Measurements from ENCODE around the gene SLC19A1.

SLC19A1 gene

DNA sequence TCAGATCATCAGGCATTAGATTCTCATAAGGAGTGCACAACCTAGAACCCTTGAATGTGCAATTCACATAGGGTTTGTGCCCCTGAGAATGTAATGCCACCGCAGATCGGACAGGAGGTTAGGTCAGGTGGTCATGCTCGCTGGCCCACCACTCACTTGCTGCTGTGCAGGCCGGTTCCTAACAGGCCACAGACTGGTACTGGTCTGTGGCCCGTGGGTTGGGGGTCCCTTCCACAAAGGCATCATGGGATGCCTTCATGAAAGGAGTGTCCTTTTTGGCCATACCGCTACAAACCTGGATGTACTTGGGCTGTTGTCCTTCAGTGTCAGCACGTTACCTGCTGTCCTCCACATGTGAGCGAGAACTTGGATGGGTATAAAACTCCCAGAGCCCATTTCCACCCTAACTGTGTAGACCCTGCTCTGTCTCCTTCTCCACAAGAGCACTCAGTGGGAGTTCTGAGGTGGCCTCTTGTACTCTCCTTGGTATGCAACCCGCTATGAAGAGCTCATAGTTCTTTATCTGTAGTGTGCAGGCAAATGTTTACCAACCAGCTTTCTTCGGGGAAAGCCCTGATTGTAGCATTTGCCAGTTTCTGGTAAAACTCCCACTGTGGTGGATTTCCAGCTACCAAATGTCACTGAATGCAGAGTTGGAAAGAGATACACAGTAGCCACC, 41.7 kb upstream of the SLC19A1 start:
- Histone ChIP-seq H3K4me3 (ENCODE audit: low read length) (no peak overlapping the region), H3K27me3 (ENCODE audit: insufficient read depth, low read length) (peaks cover 11% of the 10 kb centered on the region), H3K9ac (ENCODE audit: low read depth, low read length) (no peak overlapping the region), H3K36me3 (ENCODE audit: insufficient read depth, low read length) (no peaks in the 10 kb centered on the region), H3K27ac (ENCODE audit: low read depth, low read length) (no peak overlapping the region), H3K4me1 (ENCODE audit: insufficient read depth, low read length) (no peaks in the 10 kb centered on the region), H3K9me3 (ENCODE audit: insufficient read depth, low read depth, low read length) (peaks cover 35% of the 10 kb centered on the region)
- WGBS, result 88% methylated on average over 10 of the region's 10 CpGs

DNA sequence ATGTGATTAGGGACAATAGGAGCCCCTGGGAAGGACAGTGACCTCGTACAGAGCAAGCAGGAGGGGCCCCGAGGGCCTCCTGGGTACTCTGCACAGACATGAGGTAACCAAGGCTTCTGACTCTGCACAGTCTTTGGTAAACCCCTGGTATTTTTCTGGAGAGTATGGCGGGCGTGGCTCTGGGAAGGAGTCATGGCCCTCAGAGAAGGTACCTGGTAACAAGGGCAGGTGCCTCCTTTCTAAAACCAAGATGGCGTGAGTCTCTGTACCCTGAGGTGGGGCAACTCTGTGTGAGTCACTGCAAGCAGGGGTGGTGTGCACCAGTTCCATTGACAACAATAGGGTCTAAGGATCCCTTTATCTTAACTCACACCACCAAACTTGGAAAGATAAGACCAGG, 39.9 kb upstream of the SLC19A1 start:
- WGBS, result 83% methylated on average over 5 of the region's 5 CpGs
- no peaks in the 10 kb centered on the region for H3K27me3 ChIP-seq (ENCODE audit: insufficient read depth, low read length)
- H3K4me3 ChIP-seq (ENCODE audit: low read length), result no peak overlapping the region
- no peak overlapping the region for H3K9ac ChIP-seq (ENCODE audit: low read depth, low read length)
- H3K27ac ChIP-seq (ENCODE audit: low read depth, low read length), result no peak overlapping the region
- no peaks in the 10 kb centered on the region for H3K36me3 ChIP-seq (ENCODE audit: insufficient read depth, low read length)
- H3K4me1 ChIP-seq (ENCODE audit: insufficient read depth, low read length), result no peaks in the 10 kb centered on the region
- H3K9me3 ChIP-seq (ENCODE audit: insufficient read depth, low read depth, low read length), result peaks cover 20% of the 10 kb centered on the region

DNA sequence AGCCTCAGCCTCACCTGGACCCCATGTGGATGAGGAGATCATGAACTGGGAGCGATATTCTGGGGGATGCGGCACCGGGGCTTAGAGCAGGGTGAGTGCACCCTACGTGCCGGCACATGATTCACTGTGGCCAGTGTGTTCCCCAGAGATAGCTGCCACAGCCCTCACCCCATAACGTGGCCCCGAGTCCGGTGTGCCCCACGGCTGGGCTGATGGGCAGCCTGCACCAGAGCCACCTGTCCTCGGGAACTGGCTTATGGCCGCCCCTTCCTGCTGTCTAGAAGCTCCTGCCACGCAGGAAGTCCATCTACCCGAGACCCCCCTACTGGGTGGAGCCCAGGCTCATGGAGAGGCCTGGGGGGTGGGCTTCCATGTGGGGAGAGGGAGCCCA, 39.1 kb upstream of the SLC19A1 start:
- H3K27me3 ChIP-seq (ENCODE audit: insufficient read depth, low read length), result no peaks in the 10 kb centered on the region
- 91% methylated on average over 13 of the region's 13 CpGs for WGBS
- H3K9ac ChIP-seq (ENCODE audit: low read depth, low read length), result no peak overlapping the region
- no peak overlapping the region for H3K27ac ChIP-seq (ENCODE audit: low read depth, low read length)
- peaks cover 12% of the 10 kb centered on the region for H3K9me3 ChIP-seq (ENCODE audit: insufficient read depth, low read depth, low read length)
- H3K4me1 ChIP-seq (ENCODE audit: insufficient read depth, low read length), result no peaks in the 10 kb centered on the region
- no peaks in the 10 kb centered on the region for H3K36me3 ChIP-seq (ENCODE audit: insufficient read depth, low read length)
- H3K4me3 ChIP-seq (ENCODE audit: low read length), result no peak overlapping the region

DNA sequence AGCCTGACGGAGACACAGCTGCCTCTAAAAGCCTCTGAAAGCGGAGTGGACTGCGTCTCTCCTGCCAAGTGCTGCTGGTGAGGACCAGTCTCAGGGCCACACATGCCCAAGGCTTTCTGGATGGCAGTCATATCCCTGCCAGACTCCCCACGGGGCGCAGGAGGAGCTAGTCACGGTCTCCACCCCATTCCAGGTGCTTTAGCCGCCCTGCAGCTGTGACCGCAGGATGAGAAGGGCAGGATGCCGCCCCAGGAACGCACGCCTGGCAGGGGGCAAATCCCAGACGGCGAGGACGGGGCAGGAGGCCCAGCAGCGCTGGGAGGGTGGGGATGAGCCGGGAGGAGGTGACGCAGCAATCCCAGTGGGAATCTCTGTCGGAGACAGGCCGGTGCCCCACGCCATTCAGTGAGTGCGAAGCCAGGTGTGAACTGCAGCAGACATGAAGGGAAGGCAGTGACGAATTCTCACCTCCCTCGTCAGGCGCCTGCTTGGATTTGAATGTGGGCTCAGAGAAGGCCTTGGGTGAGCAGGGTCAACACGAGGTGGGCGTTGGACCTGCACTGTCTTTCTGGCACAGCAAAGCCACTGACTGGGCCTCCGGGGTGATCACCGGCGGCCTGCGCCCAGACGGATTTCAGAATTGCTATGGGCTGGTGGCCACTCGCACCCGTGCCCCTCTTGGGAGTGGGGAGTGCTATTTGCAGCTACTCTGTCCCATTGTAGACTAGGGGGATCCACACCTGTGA, 38.5 kb upstream of the SLC19A1 start:
- Histone ChIP-seq H3K9ac (ENCODE audit: low read depth, low read length) (no peak overlapping the region), H3K27me3 (ENCODE audit: insufficient read depth, low read length) (no peaks in the 10 kb centered on the region), H3K27ac (ENCODE audit: low read depth, low read length) (no peak overlapping the region), H3K4me1 (ENCODE audit: insufficient read depth, low read length) (no peaks in the 10 kb centered on the region), H3K36me3 (ENCODE audit: insufficient read depth, low read length) (no peaks in the 10 kb centered on the region), H3K4me3 (ENCODE audit: low read length) (no peak overlapping the region), H3K9me3 (ENCODE audit: insufficient read depth, low read depth, low read length) (peaks cover 6% of the 10 kb centered on the region; the same call in 1 of the 2 replicates)
- 61% methylated on average over 33 of the region's 33 CpGs for WGBS

DNA sequence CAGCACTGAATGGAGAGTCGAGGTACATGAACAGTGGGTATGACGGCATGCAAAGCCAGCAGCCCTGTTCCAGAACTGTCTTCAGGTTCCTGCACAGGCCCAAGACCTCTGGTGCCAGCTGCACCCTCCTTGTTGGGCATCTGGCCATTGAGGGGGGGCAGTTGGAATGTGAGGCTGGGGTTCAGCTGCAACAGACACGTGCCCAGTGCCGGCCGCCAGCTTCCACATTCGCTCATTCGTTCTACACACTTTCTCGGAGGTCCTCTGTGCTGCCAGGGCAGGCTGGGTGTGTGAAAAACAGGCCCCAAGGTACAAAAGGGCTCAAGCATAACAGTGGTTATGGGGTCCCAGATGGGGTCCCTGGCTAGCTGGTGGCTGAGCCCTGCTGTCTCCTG, 37.9 kb upstream of the SLC19A1 start:
- Histone ChIP-seq H3K9me3 (ENCODE audit: insufficient read depth, low read depth, low read length) (peaks cover 6% of the 10 kb centered on the region; the same call in 1 of the 2 replicates), H3K36me3 (ENCODE audit: insufficient read depth, low read length) (no peaks in the 10 kb centered on the region), H3K4me3 (ENCODE audit: low read length) (no peak overlapping the region), H3K9ac (ENCODE audit: low read depth, low read length) (no peak overlapping the region), H3K27ac (ENCODE audit: low read depth, low read length) (no peak overlapping the region), H3K4me1 (ENCODE audit: insufficient read depth, low read length) (no peaks in the 10 kb centered on the region), H3K27me3 (ENCODE audit: insufficient read depth, low read length) (no peaks in the 10 kb centered on the region)
- WGBS, result 96% methylated on average over 8 of the region's 8 CpGs

DNA sequence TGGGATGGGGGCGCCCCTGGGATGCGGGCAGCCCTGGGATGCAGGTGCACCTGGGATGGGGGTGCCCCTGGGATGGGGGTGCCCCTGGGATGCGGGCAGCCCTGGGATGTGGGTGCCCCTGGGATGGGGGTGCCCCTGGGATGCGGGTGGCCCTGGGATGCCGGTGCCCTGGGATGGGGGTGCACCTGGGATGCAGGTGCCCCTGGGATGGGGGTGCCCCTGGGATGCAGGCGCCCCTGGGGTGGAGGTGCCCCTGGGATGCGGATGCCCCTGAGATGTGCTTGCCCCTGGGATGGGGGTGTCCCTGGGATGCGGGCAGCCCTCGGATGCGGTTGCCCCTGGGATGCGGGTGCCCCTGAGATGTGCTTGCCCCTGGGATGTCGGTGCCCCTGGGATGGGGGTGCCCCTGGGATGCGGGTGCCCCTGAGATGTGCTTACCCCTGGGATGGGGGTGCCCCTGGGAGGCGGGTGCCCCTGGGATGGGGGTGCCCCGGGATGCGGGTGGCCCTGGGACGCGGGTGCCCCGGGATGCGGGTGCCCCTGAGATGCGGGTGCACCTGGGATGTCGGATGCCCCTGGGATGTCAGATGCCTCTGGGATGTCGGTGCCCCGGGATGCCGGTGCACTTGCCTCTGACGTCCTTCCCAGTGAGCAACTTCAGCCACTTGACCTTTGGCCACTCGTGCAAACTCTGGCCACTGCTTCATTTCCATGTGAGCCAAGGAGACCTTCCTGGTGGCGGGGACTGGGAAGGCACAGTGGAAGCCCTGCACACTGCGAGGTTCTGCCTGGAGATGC, 37.3 kb upstream of the SLC19A1 start:
- H3K27me3 ChIP-seq (ENCODE audit: insufficient read depth, low read length), result no peaks in the 10 kb centered on the region
- peaks cover 6% of the 10 kb centered on the region; the same call in 1 of the 2 replicates for H3K9me3 ChIP-seq (ENCODE audit: insufficient read depth, low read depth, low read length)
- WGBS, result 94% methylated on average over 29 of the region's 29 CpGs
- H3K4me1 ChIP-seq (ENCODE audit: insufficient read depth, low read length), result no peaks in the 10 kb centered on the region
- H3K36me3 ChIP-seq (ENCODE audit: insufficient read depth, low read length), result no peaks in the 10 kb centered on the region
- no peak overlapping the region for H3K27ac ChIP-seq (ENCODE audit: low read depth, low read length)
- no peak overlapping the region for H3K4me3 ChIP-seq (ENCODE audit: low read length)
- H3K9ac ChIP-seq (ENCODE audit: low read depth, low read length), result no peak overlapping the region

DNA sequence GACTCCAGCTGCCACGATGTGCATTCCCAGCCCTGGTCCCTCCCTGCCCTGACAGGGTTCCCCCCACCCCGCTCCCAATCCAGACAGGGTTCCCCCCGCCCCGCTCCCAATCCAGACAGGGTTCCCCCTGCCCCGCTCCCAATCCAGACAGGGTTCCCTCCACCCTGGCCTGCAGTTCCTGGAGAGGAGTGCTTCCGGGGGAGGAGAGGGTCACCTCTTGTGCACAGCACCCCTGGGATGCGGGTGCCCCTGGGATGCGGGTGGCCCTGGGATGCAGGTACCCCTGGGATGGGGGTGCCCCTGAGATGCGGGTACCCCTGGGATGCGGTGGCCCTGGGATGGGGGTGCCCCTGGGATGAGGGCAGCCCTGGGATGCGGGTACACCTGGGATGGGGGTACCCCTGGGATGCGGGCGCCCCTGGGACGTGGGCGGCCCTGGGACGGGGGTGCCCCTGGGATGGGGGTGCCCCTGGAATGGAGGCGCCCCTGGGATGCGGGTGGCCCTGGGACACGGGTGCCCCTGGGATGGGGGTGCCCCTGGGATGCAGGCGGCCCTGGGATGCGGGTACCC, 36.7 kb upstream of the SLC19A1 start:
- Histone ChIP-seq H3K9me3 (ENCODE audit: insufficient read depth, low read depth, low read length) (peaks cover 6% of the 10 kb centered on the region; the same call in 1 of the 2 replicates), H3K27ac (ENCODE audit: low read depth, low read length) (no peak overlapping the region), H3K36me3 (ENCODE audit: insufficient read depth, low read length) (no peaks in the 10 kb centered on the region), H3K9ac (ENCODE audit: low read depth, low read length) (no peak overlapping the region), H3K4me3 (ENCODE audit: low read length) (no peak overlapping the region), H3K27me3 (ENCODE audit: insufficient read depth, low read length) (no peaks in the 10 kb centered on the region), H3K4me1 (ENCODE audit: insufficient read depth, low read length) (no peaks in the 10 kb centered on the region)
- WGBS, result 96% methylated on average over 19 of the region's 21 CpGs

DNA sequence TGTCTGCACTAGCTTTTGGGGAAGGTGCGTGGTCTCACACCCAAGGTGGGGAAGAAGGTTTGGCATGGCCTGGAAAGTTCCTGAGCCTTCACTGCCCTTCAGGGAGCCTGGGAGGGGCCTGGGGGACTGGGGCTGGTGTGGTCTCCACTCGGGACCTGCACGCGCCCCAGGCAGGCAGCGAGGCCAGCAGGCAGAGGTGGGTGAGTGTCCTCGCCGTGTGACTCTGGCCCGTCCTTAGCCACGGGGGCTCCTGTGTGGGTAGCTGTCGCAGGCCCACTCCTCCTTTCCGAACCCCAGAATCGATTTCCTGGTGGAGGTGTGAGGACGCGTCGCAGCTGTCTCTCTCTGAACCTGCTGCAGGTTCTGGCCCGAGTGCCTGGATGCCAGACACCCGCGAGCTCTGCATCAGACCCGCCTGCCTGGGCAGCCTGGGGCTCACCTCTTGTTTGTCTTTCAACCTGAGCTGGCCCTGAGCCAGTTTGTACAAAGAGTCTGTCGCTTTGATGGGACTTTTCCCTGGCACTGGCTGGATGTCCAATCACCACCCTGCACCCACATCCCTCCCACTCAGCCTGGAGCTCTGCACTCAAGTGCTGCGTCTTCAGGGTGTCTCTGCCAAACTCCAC, 36.0 kb upstream of the SLC19A1 start:
- WGBS, result 90% methylated on average over 21 of the region's 21 CpGs
- no peaks in the 10 kb centered on the region for H3K4me1 ChIP-seq (ENCODE audit: insufficient read depth, low read length)
- no peaks in the 10 kb centered on the region for H3K36me3 ChIP-seq (ENCODE audit: insufficient read depth, low read length)
- H3K27ac ChIP-seq (ENCODE audit: low read depth, low read length), result no peak overlapping the region
- no peaks in the 10 kb centered on the region for H3K27me3 ChIP-seq (ENCODE audit: insufficient read depth, low read length)
- H3K9ac ChIP-seq (ENCODE audit: low read depth, low read length), result no peak overlapping the region
- H3K9me3 ChIP-seq (ENCODE audit: insufficient read depth, low read depth, low read length), result peaks cover 5% of the 10 kb centered on the region; the same call in 1 of the 2 replicates
- no peak overlapping the region for H3K4me3 ChIP-seq (ENCODE audit: low read length)

DNA sequence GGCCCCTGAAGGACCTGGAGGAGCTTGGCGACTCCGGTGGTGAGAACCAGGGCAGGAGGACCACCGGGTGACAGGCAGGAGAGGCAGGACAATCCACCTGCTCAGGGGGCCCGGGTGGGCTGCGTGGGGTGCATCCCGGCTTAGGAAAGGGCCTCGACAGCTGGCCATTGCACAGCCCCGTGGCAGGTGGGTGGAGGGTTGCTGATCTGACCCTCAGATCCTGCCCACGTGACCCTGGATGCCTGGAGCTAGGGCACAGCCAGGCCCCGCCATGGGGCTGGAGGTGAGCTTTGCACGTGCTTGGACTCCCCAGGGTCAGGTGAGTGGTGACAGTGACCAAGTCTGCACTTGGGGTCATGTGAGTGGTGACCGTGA, 35.5 kb upstream of the SLC19A1 start:
- Histone ChIP-seq H3K27me3 (ENCODE audit: insufficient read depth, low read length) (no peaks in the 10 kb centered on the region), H3K27ac (ENCODE audit: low read depth, low read length) (no peak overlapping the region), H3K9ac (ENCODE audit: low read depth, low read length) (no peak overlapping the region), H3K9me3 (ENCODE audit: insufficient read depth, low read depth, low read length) (no peaks in the 10 kb centered on the region), H3K36me3 (ENCODE audit: insufficient read depth, low read length) (no peaks in the 10 kb centered on the region), H3K4me3 (ENCODE audit: low read length) (no peak overlapping the region), H3K4me1 (ENCODE audit: insufficient read depth, low read length) (no peaks in the 10 kb centered on the region)
- 93% methylated on average over 12 of the region's 12 CpGs for WGBS

DNA sequence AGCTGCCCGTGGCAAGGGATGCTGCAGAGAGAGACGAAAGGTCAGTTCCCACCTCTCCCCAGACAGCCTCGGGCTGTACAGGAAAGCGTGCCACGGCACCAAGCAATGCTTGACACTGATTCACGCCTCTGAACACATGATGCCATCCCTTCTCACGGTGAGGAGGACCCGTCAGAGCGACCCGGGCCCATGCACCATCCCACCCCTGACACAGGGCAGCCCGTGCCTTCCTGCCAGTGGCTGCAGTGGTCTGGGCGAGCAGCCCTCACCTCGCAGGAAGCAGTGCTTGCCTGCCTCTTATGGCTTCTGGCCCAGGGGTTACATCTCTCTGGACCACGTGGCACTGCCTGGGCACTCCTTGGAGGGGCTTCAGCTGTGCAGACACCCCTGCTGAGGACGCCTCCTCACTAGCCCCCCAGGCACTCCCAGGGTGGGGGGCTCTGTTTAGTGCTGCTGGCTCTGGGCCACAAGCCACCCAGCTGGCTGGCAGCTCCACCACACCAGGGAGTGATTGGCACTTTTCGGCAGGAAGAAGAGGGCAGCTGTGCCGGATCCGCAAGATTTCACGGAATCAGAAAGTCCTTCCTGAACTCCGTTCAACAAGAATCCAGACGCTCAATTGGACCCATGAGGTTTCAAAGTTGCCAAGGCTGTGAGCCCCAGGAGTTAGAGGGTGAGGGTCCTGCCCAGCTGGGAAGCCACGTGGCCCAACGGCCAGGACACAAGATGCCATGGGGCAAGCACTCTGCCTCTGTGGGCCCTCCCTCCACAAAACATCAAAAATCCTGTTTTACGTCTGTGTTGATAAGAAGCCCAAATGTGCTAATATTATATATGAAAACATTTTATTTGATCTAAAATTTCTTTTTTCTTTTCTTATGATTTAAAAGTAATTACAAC, 34.8 kb upstream of the SLC19A1 start:
- Histone ChIP-seq H3K9ac (ENCODE audit: low read depth, low read length) (no peak overlapping the region), H3K9me3 (ENCODE audit: insufficient read depth, low read depth, low read length) (no peaks in the 10 kb centered on the region), H3K27me3 (ENCODE audit: insufficient read depth, low read length) (no peaks in the 10 kb centered on the region), H3K4me3 (ENCODE audit: low read length) (no peak overlapping the region), H3K4me1 (ENCODE audit: insufficient read depth, low read length) (no peaks in the 10 kb centered on the region), H3K27ac (ENCODE audit: low read depth, low read length) (no peak overlapping the region), H3K36me3 (ENCODE audit: insufficient read depth, low read length) (no peaks in the 10 kb centered on the region)
- 94% methylated on average over 23 of the region's 24 CpGs for WGBS
